Measurements from ENCODE around the gene PRMT2.
A peak's percentile ranks its signal among the peaks of the same experiment; 100 is the strongest.
"Not testable (repeated sequence)": the region's sequence is repeated elsewhere in the genome, so short reads cannot be mapped to it uniquely, and the experiment has no call there.

The PRMT2 gene

GRCh38 chr21:46617267-46618051 lies 18.0 kb upstream of the PRMT2 start:
- no peak for DNase-seq (ENCODE audit: low spot score)

- no peak for DNase-seq (ENCODE audit: low spot score)
Observed at GRCh38 chr21:46618738-46619379, 16.6 kb upstream of the PRMT2 start.

- no peak for DNase-seq (ENCODE audit: low spot score)
Observed at GRCh38 chr21:46619846-46620245, 15.6 kb upstream of the PRMT2 start.

- no peak for DNase-seq (ENCODE audit: low spot score)
Observed at GRCh38 chr21:46620846-46621245, 14.6 kb upstream of the PRMT2 start.

GRCh38 chr21:46621457-46622182 lies 13.9 kb upstream of the PRMT2 start:
- no peak for DNase-seq (ENCODE audit: low spot score)

GRCh38 chr21:46622226-46622625 lies 13.2 kb upstream of the PRMT2 start:
- no peak for DNase-seq (ENCODE audit: low spot score)

- DNase-seq (ENCODE audit: low spot score), result no peak
Observed at GRCh38 chr21:46624050-46624449, 11.4 kb upstream of the PRMT2 start.

- DNase-seq (ENCODE audit: low spot score), result no peak
Observed at GRCh38 chr21:46625759-46626158, 9.7 kb upstream of the PRMT2 start.

GRCh38 chr21:46626536-46626935 lies 8.9 kb upstream of the PRMT2 start:
- DNase-seq (ENCODE audit: low spot score), result no peak

- DNase-seq (ENCODE audit: low spot score), result no peak
Observed at GRCh38 chr21:46626975-46627501, 8.4 kb upstream of the PRMT2 start.

GRCh38 chr21:46627726-46628125 lies 7.7 kb upstream of the PRMT2 start:
- no peak for DNase-seq (ENCODE audit: low spot score)

- DNase-seq (ENCODE audit: low spot score), result no peak
Observed at GRCh38 chr21:46628868-46629267, 6.6 kb upstream of the PRMT2 start.

GRCh38 chr21:46630915-46631314 lies 4.6 kb upstream of the PRMT2 start:
- DNase-seq (ENCODE audit: low spot score), result not testable (repeated sequence)

GRCh38 chr21:46633566-46633965 lies 1.9 kb upstream of the PRMT2 start:
- DNase-seq (ENCODE audit: low spot score), result no peak

GRCh38 chr21:46634427-46634826 lies 1.0 kb upstream of the PRMT2 start:
- peak; percentile 24 for DNase-seq (ENCODE audit: low spot score)

GRCh38 chr21:46634966-46635323 lies 529 bp upstream of the PRMT2 start:
- DNase-seq (ENCODE audit: low spot score), result peak; percentile 65

- no peak for DNase-seq (ENCODE audit: low spot score)
Observed at GRCh38 chr21:46636181-46636512, 673 bp downstream of the PRMT2 start.

- no peak for DNase-seq (ENCODE audit: low spot score)
Observed at GRCh38 chr21:46636550-46637285, 1.2 kb downstream of the PRMT2 start.

GRCh38 chr21:46637952-46638746 lies 2.7 kb downstream of the PRMT2 start:
- DNase-seq (ENCODE audit: low spot score), result no peak

- peak; percentile 9 for DNase-seq (ENCODE audit: low spot score)
Observed at GRCh38 chr21:46639489-46640386, 4.3 kb downstream of the PRMT2 start.

All from LoVo (cell line).